SU-DHL-6 (cell line): ENCODE measurements around the gene ANKRD30B.
"Not testable (repeated sequence)": the region's sequence is repeated elsewhere in the genome, so short reads cannot be mapped to it uniquely, and the experiment has no call there.

Experiments
- H2AFZ ChIP-seq: fragments of 200-600 bp; sonication (generic); 2 replicates; pipeline ENCODE4 v1.6.1; 2014; ENCODE audit warnings: low read depth, mild to moderate bottlenecking, moderate library complexity, mixed read lengths, antibody characterized with exemption, low read length; ENCODE audit not compliant: severe bottlenecking
- H3F3A ChIP-seq: fragments of 200-600 bp; shearing (Covaris generic); 2 replicates; pipeline ENCODE4 v1.6.0; 2016; ENCODE audit warnings: antibody characterized with exemption, mild to moderate bottlenecking; ENCODE audit not compliant: insufficient read depth
- H3K27ac ChIP-seq: fragments of 200-600 bp; sonication (generic); 2 replicates; pipeline ENCODE4 v1.5.1; 2016; ENCODE audit warnings: low read depth, mild to moderate bottlenecking, low read length, moderate library complexity, mixed read lengths
- H3K27me3 ChIP-seq: fragments of 200-600 bp; sonication (generic), shearing (Covaris generic); 2 replicates; pipeline ENCODE4 v1.6.0; 2014; ENCODE audit warnings: mild to moderate bottlenecking, low read length
- H3K36me3 ChIP-seq: fragments of 200-600 bp; sonication (generic); 2 replicates; pipeline ENCODE4 v1.6.1; 2014; ENCODE audit warnings: mild to moderate bottlenecking, low read length, mixed read lengths
- H3K4me2 ChIP-seq: fragments of 300-600, 200-600 bp; shearing (Covaris generic), sonication (generic); 2 replicates; pipeline ENCODE4 v1.6.0; 2014; ENCODE audit warnings: low read length, low read depth, mild to moderate bottlenecking; ENCODE audit not compliant: poor library complexity, severe bottlenecking
- H3K4me3 ChIP-seq: fragments of 200-600 bp; sonication (generic); 2 replicates; pipeline ENCODE4 v1.5.1; 2014; ENCODE audit warnings: antibody characterized with exemption, low read length, mild to moderate bottlenecking, mixed read lengths; ENCODE audit not compliant: insufficient read depth, poor library complexity, severe bottlenecking
- H3K79me2 ChIP-seq: fragments of 200-600 bp; sonication (generic); 2 replicates; pipeline ENCODE4 v1.6.1; 2014; ENCODE audit warnings: mild to moderate bottlenecking, low read length, moderate library complexity; ENCODE audit not compliant: insufficient read depth
- H3K9ac ChIP-seq: fragments of 200-600 bp; sonication (generic); 2 replicates; pipeline ENCODE4 v1.7.0; 2014; ENCODE audit warnings: mild to moderate bottlenecking, low read length
- H3K9me2 ChIP-seq: fragments of 200-600 bp; sonication (generic); replicated peaks from 2 replicates; pipeline ENCODE4 v1.6.1; 2014; ENCODE audit warnings: low read length; ENCODE audit not compliant: insufficient read depth
- H3K9me3 ChIP-seq: fragments of 200-600 bp; sonication (generic); 2 replicates; pipeline ENCODE4 v1.6.1; 2014; ENCODE audit warnings: low read length, mixed read lengths; ENCODE audit not compliant: insufficient read depth
- H4K20me1 ChIP-seq: fragments of 200-600 bp; sonication (generic); 2 replicates; pipeline ENCODE4 v1.6.1; 2014; ENCODE audit warnings: low read depth, mild to moderate bottlenecking, antibody characterized with exemption, low read length, moderate library complexity, mixed read lengths
- CTCF ChIP-seq: fragments of 200-600 bp; sonication (generic); IDR thresholded peaks from one replicate; pipeline ENCODE4 v1.5.1; 2017; ENCODE audit warnings: antibody characterized with exemption, mild to moderate bottlenecking, low read length, moderate library complexity; ENCODE audit not compliant: insufficient read depth, poor library complexity, severe bottlenecking
- EZH2phosphoT487 ChIP-seq: fragments of 200-600 bp; sonication (generic), shearing (Covaris generic); conservative IDR thresholded peaks from 2 replicates; pipeline ENCODE4 v1.6.1; 2018; ENCODE audit warnings: mild to moderate bottlenecking, antibody characterized with exemption, low read length, moderate library complexity, mixed read lengths

The ANKRD30B gene

GRCh38 chr18:14747513-14748474 is at the start of gene ANKRD30B:
Gene ANKRD30B, plus strand, starts transcription at chr18:14748172. Its CDS starts 248 bp downstream, at chr18:14748420.
- Histone ChIP-seq H3F3A (no peaks in the 10 kb centered on the region), H3K4me3 (no peak within 1 kb of the TSS), H2AFZ (no peak within 1 kb of the TSS), H3K9me3 (no peaks in the 10 kb centered on the region), H3K9me2 (no peaks in the 10 kb centered on the region), H3K79me2 (no peaks in the 10 kb centered on the region), H4K20me1 (no peaks in the 10 kb centered on the region), H3K4me2 (no peak within 1 kb of the TSS), H3K9ac (no peak within 1 kb of the TSS), H3K27ac (no peak within 1 kb of the TSS), H3K27me3 (no peaks in the 10 kb centered on the region), H3K36me3 (no peaks in the 10 kb centered on the region)
- TF ChIP-seq CTCF (no peak), EZH2phosphoT487 (no peak)

- not testable (repeated sequence) for H3K4me2 ChIP-seq, H3K79me2 ChIP-seq, H3K9ac ChIP-seq, H3K4me3 ChIP-seq, H3K36me3 ChIP-seq, H4K20me1 ChIP-seq, H3F3A ChIP-seq, H3K9me3 ChIP-seq, H3K27me3 ChIP-seq, H3K9me2 ChIP-seq, H3K27ac ChIP-seq, H2AFZ ChIP-seq
Measured at GRCh38 chr18:14701286-14702040, 46.5 kb upstream of the ANKRD30B start.

- H3K27me3 ChIP-seq, H3K27ac ChIP-seq, H3F3A ChIP-seq, H3K36me3 ChIP-seq, H3K4me3 ChIP-seq, H3K79me2 ChIP-seq, H4K20me1 ChIP-seq, H3K9ac ChIP-seq, H2AFZ ChIP-seq, H3K4me2 ChIP-seq, H3K9me2 ChIP-seq, H3K9me3 ChIP-seq: not testable (repeated sequence)
Measured at GRCh38 chr18:14709761-14710160, 38.2 kb upstream of the ANKRD30B start.

- not testable (repeated sequence) for H3K9me3 ChIP-seq, H3K27ac ChIP-seq, H3K79me2 ChIP-seq, H2AFZ ChIP-seq, H3K27me3 ChIP-seq, H3K36me3 ChIP-seq, H3K9ac ChIP-seq, H3F3A ChIP-seq, H3K4me2 ChIP-seq, H3K4me3 ChIP-seq, H3K9me2 ChIP-seq, H4K20me1 ChIP-seq
Measured at GRCh38 chr18:14721569-14721968, 26.4 kb upstream of the ANKRD30B start.

- H3K27me3 ChIP-seq, H3K36me3 ChIP-seq, H3K79me2 ChIP-seq, H3K9me2 ChIP-seq, H4K20me1 ChIP-seq, H3F3A ChIP-seq, H3K4me2 ChIP-seq, H3K9me3 ChIP-seq, H3K4me3 ChIP-seq, H3K9ac ChIP-seq, H2AFZ ChIP-seq, H3K27ac ChIP-seq: not testable (repeated sequence)
Measured at GRCh38 chr18:14739056-14739455, 8.9 kb upstream of the ANKRD30B start.
